GM18526 (cell line): ENCODE measurements around the gene FOXD4L3.
"Not testable (repeated sequence)": the region's sequence is repeated elsewhere in the genome, so short reads cannot be mapped to it uniquely, and the experiment has no call there.

Experiments
- POLR2A ChIP-seq: IDR thresholded peaks from 3 replicates; pipeline ENCODE4 v1.6.1; 2011; ENCODE audit not compliant: insufficient read length; ENCODE audit errors: extremely low read depth

The FOXD4L3 gene

GRCh38 chr9:68302567-68302966, at the start of gene FOXD4L3:
FOXD4L3 (plus strand) TSS chr9:68302867; CDS start chr9:68302952, 85 bp downstream.
- not testable (repeated sequence) for TF ChIP-seq POLR2A
